ENCODE data around the gene SYNJ2BP.

SYNJ2BP gene

DNA sequence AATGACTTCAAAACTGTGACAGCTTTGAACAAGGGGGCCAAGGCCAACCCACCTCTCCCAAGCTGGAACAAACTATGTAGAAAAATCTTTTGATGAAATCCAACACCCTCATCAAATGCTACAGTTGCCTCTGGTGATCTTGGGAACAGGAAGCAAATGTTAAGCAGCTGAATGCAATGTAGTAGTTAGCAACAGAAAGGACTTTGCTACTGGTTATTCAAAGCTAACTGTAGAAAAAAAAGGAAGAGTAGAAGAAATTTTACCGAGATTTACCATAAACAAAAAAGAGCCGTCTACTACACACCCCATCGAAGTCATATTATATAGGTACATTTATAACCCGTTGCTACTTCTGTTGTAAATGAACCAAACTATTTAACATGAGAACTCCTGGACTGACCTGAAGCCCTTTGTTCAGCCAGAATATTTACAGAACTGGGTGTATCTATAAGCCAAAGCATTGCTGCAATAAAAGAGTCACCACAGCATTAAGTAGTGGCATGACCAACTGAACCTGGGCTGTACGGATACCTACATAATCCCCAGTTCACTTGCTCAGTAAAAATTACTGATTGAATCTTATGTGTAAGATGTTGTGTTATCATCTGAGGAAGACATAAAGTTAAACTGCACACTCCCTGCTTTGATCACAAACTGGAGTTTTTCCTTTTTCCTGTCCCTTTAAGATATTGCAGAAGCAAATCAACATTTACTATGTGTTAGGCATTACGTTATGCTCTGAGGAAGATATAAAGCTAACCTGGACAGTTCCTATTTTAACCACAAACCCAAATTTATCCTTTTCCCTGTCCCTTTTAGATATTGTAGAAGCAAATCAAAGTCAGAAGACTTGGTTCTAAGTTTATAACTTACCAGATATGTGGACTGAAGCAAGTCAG is 25.1 kb downstream of the SYNJ2BP start:
- DNase-seq: no peak

DNA sequence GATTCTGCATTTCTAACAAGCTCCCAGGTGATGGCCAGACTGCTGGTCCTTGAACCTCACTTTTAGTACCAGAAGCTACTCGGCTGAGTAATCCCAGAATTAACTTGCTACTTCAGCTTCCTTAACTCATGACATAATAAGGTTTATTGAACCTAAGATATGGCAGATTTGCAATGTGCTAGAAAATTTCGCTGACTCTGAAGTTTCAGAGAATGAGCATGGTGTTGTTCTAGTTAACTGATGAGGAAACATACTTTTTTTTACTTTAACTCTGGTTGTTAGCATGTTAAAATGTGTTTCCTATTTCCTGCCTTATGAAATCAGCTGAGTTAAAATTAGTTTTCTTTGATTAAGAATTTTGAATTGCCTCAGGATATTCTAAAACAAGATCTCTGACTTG is 34.4 kb downstream of the SYNJ2BP start:
- no peak for DNase-seq

DNA sequence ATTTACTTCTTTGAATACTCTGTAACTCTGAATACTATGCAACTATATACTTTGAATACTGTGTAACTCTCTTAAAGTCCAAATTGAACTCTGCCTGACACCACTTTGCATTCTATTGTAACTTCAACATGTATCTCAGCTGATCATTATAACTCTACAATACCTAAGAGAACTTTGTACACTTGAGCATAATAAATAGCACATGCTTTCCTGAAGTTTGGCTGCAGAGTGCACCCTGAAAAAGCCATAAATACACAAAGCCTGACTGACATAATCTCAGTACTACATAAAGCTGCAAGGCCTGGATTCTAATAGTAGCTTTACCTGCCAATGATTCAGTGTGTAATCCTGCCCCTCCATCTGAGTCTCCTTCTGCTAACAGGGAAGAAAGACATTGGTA is 36.1 kb downstream of the SYNJ2BP start:
- DNase-seq: no peak

DNA sequence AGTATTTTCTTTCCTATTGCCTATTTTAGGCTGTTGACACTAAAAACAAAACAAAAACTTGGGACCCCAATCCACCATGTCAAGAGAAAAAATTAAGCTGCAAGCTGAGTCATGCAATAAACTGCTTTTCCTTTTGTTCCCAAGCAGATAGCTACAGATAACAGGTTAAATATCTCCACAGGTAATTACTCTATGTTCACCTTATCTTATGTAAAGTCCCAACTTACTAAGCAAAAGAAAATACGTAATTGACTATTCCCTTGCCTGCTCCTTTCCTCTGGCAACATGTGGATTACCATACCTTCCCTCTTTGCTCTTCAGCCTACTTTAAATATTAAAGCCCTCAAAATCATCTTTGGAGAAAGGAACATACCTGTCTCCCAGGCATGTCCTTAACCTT is 38.2 kb downstream of the SYNJ2BP start:
- DNase-seq: no peak
